ENCODE results near the gene C1orf167.
A peak's percentile ranks its signal among the peaks of the same experiment; 100 is the strongest.

Gene C1orf167

GRCh38 chr1:11761988-11762406 is at the start of gene C1orf167:
TSS of gene C1orf167 (plus strand) at chr1:11762193. CDS start at chr1:11764401, 2,208 bp downstream.
- no peak for DNase-seq (ENCODE audit: low read depth)

- DNase-seq (ENCODE audit: low read depth): no peak
These were observed 49.7 kb upstream of the C1orf167 start for GRCh38 chr1:11712285-11712684.

DNA sequence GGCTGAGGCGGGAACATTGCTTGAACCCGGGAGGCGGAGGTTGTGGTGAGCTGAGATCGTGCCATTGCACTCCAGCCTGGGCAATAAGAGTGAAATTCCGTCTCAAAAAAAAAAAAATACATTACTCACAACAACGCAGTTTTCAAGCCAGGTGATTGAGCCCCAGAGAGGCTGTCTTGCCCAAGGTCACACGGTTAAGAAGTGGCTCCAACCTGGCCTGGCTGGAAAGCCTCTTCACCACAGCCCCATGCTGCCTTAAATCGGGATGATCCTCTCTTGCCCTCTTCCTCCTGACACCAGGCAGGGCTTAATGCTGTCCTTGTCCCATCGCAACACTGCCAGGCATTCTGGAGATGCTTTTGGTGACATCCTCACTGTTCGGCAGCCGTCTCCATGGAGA is 48.9 kb upstream of the C1orf167 start:
- DNase-seq (ENCODE audit: low read depth): no peak

- DNase-seq (ENCODE audit: low read depth): no peak
These were observed 47.0 kb upstream of the C1orf167 start for GRCh38 chr1:11714831-11715575.

GRCh38 chr1:11719313-11720032 is 42.5 kb upstream of the C1orf167 start:
- DNase-seq (ENCODE audit: low read depth): peak; percentile 53

DNA sequence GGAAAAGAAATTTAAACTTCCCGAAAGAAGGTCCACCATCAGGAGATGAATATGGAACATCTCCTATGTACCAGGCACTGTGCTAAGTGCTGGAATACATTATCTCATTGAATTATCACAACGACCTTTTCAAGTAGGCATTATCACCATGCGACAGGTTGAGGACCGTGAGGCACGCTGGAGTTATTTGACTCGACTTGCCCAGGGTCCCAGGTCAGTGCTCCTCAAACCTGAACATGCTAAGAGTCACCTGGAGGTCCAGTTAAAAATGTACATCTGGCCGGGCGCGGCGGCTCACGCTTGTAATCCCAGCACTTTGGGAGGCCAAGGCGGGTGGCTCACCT is 42.0 kb upstream of the C1orf167 start:
- no peak for DNase-seq (ENCODE audit: low read depth)

- DNase-seq (ENCODE audit: low read depth): no peak
These were observed 41.5 kb upstream of the C1orf167 start for GRCh38 chr1:11720525-11720924.

DNA sequence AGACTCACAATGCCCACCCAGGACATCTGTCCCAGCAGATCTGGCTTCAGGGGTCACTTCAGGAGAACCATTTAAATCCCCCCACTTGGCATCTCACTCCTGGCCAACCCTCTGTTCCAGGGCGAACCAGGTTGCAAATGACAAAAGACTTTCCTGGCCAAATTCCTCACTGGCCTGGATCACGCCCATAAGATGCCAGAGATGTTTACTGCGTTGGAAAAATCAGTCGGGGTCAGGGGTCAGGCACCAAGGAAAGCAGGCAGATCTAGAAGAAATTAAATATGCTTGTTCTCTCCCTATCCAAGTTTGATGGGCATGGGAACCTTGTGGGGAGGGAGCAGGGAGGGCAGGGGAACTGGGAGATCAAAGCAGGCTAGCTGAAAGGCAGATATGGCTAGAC is 40.7 kb upstream of the C1orf167 start:
- DNase-seq (ENCODE audit: low read depth): no peak

- DNase-seq (ENCODE audit: low read depth): no peak
These were observed 39.5 kb upstream of the C1orf167 start for GRCh38 chr1:11722538-11722937.

DNA sequence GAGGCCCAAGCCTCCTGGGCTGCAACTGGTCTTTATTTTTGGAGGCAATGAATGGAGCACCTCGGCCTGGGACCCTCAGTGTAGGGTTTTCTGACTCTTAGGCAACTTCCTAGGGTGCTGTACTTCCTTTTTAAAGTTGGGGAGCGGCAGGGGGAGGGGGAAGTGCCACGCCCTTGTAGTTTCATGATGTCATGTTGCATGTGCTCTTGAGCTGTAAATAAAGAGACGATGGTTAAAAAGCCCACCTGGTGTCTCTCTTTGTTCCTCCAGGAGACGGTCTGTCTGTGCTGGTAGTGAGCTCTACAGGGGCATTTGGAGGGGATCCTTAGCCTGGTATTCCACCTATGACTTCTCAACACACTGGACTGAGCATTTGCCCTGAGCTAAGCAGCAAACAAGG is 36.4 kb upstream of the C1orf167 start:
- no peak for DNase-seq (ENCODE audit: low read depth)

- no peak for DNase-seq (ENCODE audit: low read depth)
These were observed 34.9 kb upstream of the C1orf167 start for GRCh38 chr1:11727119-11727518.

DNA sequence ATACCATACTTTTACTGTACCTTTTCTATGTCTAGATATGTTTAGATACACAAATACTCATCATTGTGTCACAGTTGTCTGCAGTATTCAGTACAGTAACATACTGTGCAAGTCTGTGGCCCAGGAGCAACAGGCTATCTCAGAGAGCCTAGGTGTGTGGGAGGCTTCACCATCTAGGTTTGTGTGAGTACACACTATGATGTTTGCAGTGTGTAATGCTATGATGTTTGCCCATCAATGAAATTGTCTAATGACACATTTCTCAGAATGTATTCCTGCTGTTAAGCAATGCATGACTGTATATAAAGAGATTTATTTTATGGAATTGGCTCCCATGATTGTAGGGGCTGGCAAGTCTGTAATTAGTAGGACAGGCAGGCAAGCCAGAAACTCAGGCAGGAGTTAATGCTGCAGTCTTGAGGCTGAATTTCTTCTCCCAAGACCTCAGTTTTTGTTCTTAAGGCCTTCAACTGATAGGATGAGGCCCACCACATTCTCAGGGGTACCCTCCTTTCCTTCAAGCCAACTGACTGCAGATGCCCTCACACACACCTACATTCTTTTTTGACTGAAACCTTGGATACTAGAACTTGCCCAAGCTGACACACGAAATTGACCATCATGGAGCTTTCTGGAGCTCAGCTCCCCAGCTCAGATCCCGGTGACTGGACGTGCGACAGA is 33.7 kb upstream of the C1orf167 start:
- DNase-seq (ENCODE audit: low read depth): no peak

- DNase-seq (ENCODE audit: low read depth): no peak
These were observed 32.9 kb upstream of the C1orf167 start for GRCh38 chr1:11729155-11729497.

GRCh38 chr1:11729498-11730428 is 32.2 kb upstream of the C1orf167 start:
- DNase-seq (ENCODE audit: low read depth): no peak

DNA sequence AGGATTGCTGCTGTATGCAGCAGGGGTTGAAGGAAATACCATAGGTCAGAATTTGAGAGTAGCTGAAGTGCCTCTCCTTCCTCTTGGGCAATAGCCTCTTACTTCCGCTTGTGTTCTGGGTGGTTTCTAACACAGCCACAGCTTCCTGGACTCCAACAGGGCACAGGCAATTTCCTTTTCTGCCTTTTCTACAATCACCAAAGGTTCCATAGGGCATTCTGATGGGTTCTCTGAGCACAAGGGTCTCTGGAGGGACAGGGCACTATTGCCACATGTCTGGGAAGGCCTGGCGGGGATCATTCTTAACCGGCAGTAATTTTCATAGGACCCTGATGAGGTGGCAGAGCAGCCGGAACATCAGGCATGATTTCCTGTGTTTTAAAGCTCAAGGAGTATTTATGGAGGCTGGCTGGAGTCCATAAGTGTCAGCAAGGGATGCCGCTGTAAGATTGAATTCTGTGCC is 31.5 kb upstream of the C1orf167 start:
- no peak for DNase-seq (ENCODE audit: low read depth)

- DNase-seq (ENCODE audit: low read depth): peak; percentile 48
These were observed 30.2 kb upstream of the C1orf167 start for GRCh38 chr1:11731691-11732283.

- no peak for DNase-seq (ENCODE audit: low read depth)
These were observed 28.7 kb upstream of the C1orf167 start for GRCh38 chr1:11733306-11733705.

GRCh38 chr1:11735531-11735853 is 26.5 kb upstream of the C1orf167 start:
- no peak for DNase-seq (ENCODE audit: low read depth)

- peak; percentile 92 for DNase-seq (ENCODE audit: low read depth)
These were observed 25.9 kb upstream of the C1orf167 start, which contains the start of gene AGTRAP for GRCh38 chr1:11735854-11736745. TSS of gene AGTRAP (plus strand) at chr1:11736136. CDS start at chr1:11736209, 73 bp downstream.
